ENCODE results near the gene CD55. TPM values are rescaled to one million over a fixed set of nuclear protein-coding genes. Genes with fewer than 3 reads are reported as not detected.

Gene CD55
- total and polyA plus RNA-seq, 9 donors = 32.8 to 237 (median 89.7) TPM

DNA sequence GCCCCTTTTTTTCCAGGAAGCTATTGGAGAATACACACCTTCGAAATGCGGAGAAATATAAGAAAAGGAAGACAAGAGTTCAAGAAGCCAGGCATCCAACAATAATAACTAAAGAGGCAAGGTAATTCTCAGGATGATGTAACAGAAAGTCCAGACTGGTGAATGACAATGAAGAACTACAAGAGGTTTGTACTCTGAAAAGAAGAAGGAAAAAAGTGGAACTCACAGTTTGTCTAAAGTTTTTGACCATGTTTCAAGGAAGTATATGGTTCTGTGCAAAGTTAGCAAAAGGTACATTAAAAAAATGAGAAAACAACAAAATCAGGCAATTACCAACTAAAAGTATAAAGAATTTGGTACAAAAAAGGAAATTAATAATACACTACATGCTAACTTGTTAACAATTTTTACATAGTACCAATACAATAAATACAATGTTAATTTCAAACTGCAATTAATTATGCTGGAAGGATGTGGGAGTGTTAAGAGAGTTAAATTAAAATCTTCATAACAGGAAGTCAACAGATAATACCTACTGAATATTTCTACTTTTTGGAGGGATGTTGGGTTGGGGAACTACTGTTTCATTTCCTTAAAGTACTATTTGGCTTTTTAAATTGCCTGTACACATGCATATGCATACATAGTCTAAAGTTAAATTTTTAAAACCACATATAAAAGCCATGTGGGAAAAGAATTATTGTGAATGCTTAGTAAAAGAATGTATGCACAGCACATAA lies 12.9 kb upstream of the CD55 start:
- WGBS, 3 donors = 94 to 97% (median 96%) methylated on average over 2 of the region's 2 CpGs
- intact Hi-C loops (cut with DNase I) = no loop called here
- DNase-seq = no peak

DNA sequence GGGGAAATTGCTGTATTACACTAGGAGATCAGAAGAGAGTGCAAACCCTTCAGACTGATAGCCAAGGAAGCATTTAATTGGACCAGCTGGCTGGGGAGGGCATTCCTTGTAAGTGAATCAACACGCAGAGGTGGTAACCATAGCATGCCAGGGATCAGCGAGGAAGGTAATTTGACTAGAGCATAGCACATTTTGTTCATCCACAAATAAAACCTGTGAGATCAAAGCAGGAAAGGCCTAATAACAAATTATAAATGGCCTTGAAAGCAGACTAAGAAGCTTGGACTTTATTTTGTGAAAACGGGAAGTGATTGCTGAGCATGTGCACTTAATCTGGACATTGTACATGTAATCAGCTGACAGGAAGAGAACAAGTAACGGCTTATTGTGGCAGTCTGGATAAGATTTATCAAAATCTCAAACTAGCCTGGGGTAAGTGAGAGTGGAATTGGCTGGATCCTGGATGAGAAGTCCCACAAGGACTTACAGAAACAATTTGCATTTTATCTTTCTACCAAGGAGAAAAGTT lies 11.7 kb upstream of the CD55 start:
- Histone ChIP-seq H3K9me3 (no peaks in the 10 kb centered on the region), H3K4me3 (no peak overlapping the region), H3K27me3 (no peaks in the 10 kb centered on the region), H3K27ac (peak overlapping the region in 1 of 2 donors; percentile 39), H3K4me1 (ENCODE audit: insufficient read depth) (peaks cover 7% of the 10 kb centered on the region), H3K36me3 (no peaks in the 10 kb centered on the region)
- TF ChIP-seq POLR2A (IDR thresholded peaks at IDR 0.05) (no peak), EP300 (IDR thresholded peaks at IDR 0.05) (no peak)
- TF ChIP-seq, protein P1, sequence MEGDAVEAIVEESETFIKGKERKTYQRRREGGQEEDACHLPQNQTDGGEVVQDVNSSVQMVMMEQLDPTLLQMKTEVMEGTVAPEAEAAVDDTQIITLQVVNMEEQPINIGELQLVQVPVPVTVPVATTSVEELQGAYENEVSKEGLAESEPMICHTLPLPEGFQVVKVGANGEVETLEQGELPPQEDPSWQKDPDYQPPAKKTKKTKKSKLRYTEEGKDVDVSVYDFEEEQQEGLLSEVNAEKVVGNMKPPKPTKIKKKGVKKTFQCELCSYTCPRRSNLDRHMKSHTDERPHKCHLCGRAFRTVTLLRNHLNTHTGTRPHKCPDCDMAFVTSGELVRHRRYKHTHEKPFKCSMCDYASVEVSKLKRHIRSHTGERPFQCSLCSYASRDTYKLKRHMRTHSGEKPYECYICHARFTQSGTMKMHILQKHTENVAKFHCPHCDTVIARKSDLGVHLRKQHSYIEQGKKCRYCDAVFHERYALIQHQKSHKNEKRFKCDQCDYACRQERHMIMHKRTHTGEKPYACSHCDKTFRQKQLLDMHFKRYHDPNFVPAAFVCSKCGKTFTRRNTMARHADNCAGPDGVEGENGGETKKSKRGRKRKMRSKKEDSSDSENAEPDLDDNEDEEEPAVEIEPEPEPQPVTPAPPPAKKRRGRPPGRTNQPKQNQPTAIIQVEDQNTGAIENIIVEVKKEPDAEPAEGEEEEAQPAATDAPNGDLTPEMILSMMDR (IDR thresholded peaks at IDR 0.05) = no peak
- intact Hi-C loops (cut with DNase I) = no loop called here
- peak in 2 of 5 donors; percentile 24 to 44 for DNase-seq
- 2 to 12% (median 5%) methylated on average over 4 of the region's 4 CpGs for whole genome bisulfite sequencing, 3 donors

More for the DNA sequence above, 12.9 kb upstream of the CD55 start:
- H3K27ac ChIP-seq = no peak overlapping the region
- no peaks in the 10 kb centered on the region for H3K27me3 ChIP-seq
- H3K9me3 ChIP-seq = no peaks in the 10 kb centered on the region
- H3K36me3 ChIP-seq = no peaks in the 10 kb centered on the region
- no peak overlapping the region for H3K4me3 ChIP-seq
- H3K4me1 ChIP-seq (ENCODE audit: insufficient read depth) = peaks cover 7% of the 10 kb centered on the region
- TF ChIP-seq EP300 (IDR thresholded peaks at IDR 0.05) (no peak), POLR2A (IDR thresholded peaks at IDR 0.05) (no peak)
- TF ChIP-seq, protein P1 (IDR thresholded peaks at IDR 0.05) = no peak

DNA sequence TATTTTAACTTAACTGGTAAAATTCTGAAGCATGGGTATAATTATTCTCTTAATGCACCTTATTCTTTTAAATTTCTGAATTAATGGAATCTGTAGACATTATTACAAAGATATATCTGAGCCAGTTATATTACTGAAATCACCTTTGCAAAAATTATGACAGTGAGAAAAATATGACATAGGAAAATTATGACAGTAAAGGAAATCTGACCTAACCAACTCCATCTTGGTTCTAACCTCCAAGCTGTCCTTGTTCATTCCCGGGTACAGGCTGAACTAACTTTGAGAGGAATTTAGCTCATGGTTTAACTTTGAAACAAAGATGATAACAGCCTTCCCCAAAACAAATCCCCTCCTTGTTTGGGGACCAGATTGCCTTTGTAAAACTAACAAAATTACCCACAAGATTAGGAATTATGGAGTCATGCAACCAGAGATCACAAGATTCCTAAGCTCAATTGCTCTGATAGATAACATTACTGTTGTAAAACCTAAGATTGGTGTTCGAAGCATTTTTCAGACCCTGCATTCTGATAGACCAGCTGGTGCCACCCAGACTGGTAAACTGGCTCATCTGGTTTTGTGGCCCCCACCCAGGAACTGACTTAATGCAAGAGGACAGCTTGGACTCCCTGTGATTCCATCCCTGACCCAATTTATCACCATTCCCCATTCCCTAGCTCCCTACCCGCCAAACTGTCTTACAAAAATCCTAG lies 9.4 kb upstream of the CD55 start:
- Histone ChIP-seq H3K4me3 (no peak overlapping the region), H3K9me3 (no peaks in the 10 kb centered on the region), H3K4me1 (ENCODE audit: insufficient read depth) (peaks cover 7% of the 10 kb centered on the region), H3K27me3 (no peaks in the 10 kb centered on the region), H3K27ac (no peak overlapping the region), H3K36me3 (no peaks in the 10 kb centered on the region)
- DNase-seq = no peak
- TF ChIP-seq POLR2A (IDR thresholded peaks at IDR 0.05) (no peak), EP300 (IDR thresholded peaks at IDR 0.05) (no peak)
- intact Hi-C loops (cut with DNase I) = no loop called here
- WGBS, 3 donors = 59 to 77% (median 74%) methylated on average over 3 of the region's 3 CpGs

DNA sequence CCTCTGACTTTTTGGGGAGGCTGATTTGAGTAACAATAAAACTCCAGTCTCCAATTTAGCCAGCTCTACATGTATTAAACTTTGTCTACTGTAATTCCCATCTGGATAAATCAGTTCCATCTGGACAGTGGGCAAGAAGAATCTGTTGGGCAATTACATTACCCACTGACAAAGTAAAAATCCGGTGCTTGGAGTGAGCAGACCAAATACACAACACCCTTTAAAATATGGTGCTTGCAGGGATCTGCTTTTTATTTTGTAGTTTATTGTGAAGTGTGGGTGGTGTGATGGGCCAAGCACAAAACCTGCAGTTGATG lies 8.9 kb upstream of the CD55 start:
- no peak for TF ChIP-seq POLR2A (IDR thresholded peaks at IDR 0.05)
- TF ChIP-seq, protein P1 (IDR thresholded peaks at IDR 0.05) = no peak
- TF ChIP-seq EP300 (IDR thresholded peaks at IDR 0.05) = no peak
- no peak for DNase-seq
- no peak overlapping the region for H3K4me3 ChIP-seq
- no peaks in the 10 kb centered on the region for H3K9me3 ChIP-seq
- 70 to 88% (median 80%) methylated on average over 1 of the region's 1 CpG for WGBS, 3 donors
- no peaks in the 10 kb centered on the region for H3K36me3 ChIP-seq
- peaks cover 9% of the 10 kb centered on the region for H3K4me1 ChIP-seq (ENCODE audit: insufficient read depth)
- no peaks in the 10 kb centered on the region for H3K27me3 ChIP-seq
- no peak overlapping the region for H3K27ac ChIP-seq
- intact Hi-C loops (cut with DNase I) = no loop called here

DNA sequence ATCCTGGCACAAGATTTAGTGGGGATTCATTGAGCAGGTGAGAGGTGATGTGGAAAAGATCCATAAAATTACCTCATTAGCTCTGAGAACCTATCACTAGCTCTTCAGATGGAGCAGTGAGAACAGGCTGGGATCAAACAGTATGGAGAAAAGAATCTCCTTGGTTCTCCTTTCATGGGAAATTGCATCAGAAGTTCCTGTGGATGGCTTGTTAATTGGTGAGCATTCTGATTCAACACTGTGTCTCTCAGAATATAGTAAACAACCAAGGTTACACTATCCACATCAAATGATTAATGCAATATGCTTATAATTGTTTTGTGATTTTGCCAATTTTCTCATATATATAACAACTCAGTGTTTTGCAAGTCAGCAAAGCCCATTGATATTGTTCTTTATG lies 8.3 kb upstream of the CD55 start:
- DNase-seq = no peak
- Histone ChIP-seq H3K4me3 (no peak overlapping the region), H3K36me3 (no peaks in the 10 kb centered on the region), H3K27ac (no peak overlapping the region), H3K9me3 (no peaks in the 10 kb centered on the region), H3K27me3 (no peaks in the 10 kb centered on the region), H3K4me1 (ENCODE audit: insufficient read depth) (peaks cover 9% of the 10 kb centered on the region)
- intact Hi-C loops (cut with DNase I) = no loop called here
- no peak for TF ChIP-seq POLR2A (IDR thresholded peaks at IDR 0.05)
- TF ChIP-seq EP300 (IDR thresholded peaks at IDR 0.05) = no peak
- TF ChIP-seq, protein P1 (IDR thresholded peaks at IDR 0.05) = no peak
